H1 (cell line): ENCODE results near the gene ATG7. TPM values are rescaled to one million over a fixed set of nuclear protein-coding genes. Genes with fewer than 3 reads are reported as not detected.

ENCODE experiments used
- CTCF ChIA-PET: fragments of 300-600 bp; sonication (Branson Sonifier 250); formaldehyde crosslinking; loops from one replicate; lab custom pipeline; 2021; ENCODE audit not compliant: partially characterized antibody; lab: Charles Lee
- POLR2A ChIA-PET: fragments of 300-600 bp; sonication (Branson Sonifier 250); formaldehyde crosslinking; loops from one replicate; lab custom pipeline; 2021; ENCODE audit warnings: inconsistent platforms; ENCODE audit not compliant: partially characterized antibody; lab: Charles Lee
- DNase-seq, 2 experiments: peaks; one replicate each; pipeline versions ENCODE4 v3.0.0 to v3.0.0-alpha.2; 2010 to 2022; ENCODE audit warnings: low spot score in 2 of 2, low read depth in 1 of 2, mixed read lengths in 1 of 2
- FAIRE-seq: peaks from 2 replicates; lab custom pipeline; 2011; peaks lifted over from hg19 to GRCh38; lab: Jason Lieb, UNC
- H2AFZ ChIP-seq: 2 replicates; pipeline ENCODE4 v1.8.1; 2012; ENCODE audit warnings: low read length, inconsistent platforms
- H2AK5ac ChIP-seq: 2 replicates; pipeline ENCODE4 v1.6.1; 2013; ENCODE audit warnings: low read depth, low read length
- H2BK120ac ChIP-seq: replicated peaks from 2 replicates; pipeline ENCODE3; 2013; ENCODE audit warnings: low read depth, low read length, inconsistent platforms
- H2BK12ac ChIP-seq: 2 replicates; pipeline ENCODE4 v1.6.1; 2013; ENCODE audit warnings: low read depth, low read length
- H2BK15ac ChIP-seq: 2 replicates; pipeline ENCODE4 v1.6.1; 2013; ENCODE audit warnings: low read length
- H2BK20ac ChIP-seq: 2 replicates; pipeline ENCODE4 v1.6.1; 2013; ENCODE audit warnings: low read length
- H2BK5ac ChIP-seq: 2 replicates; pipeline ENCODE4 v1.6.1; 2013; ENCODE audit warnings: low read depth, low read length
- H3K14ac ChIP-seq: 2 replicates; pipeline ENCODE4 v1.6.1; 2013; ENCODE audit warnings: inconsistent platforms; ENCODE audit not compliant: insufficient read length
- H3K18ac ChIP-seq: 2 replicates; pipeline ENCODE4 v1.6.1; 2013; ENCODE audit warnings: low read length; ENCODE audit errors: extremely low read depth
- H3K23ac ChIP-seq: 2 replicates; pipeline ENCODE4 v1.6.1; 2013; ENCODE audit warnings: inconsistent platforms; ENCODE audit not compliant: insufficient read length
- H3K23me2 ChIP-seq: 2 replicates; pipeline ENCODE4 v1.6.1; 2013; ENCODE audit warnings: low read depth, low read length
- H3K27ac ChIP-seq: 2 replicates; pipeline ENCODE4 v1.6.1; 2011; ENCODE audit warnings: low read depth, low read length, inconsistent platforms
- H3K27me3 ChIP-seq, 4 experiments: replicated peaks in 1 of 4; 1 replicate in 1 of 4; 2 replicates in 3 of 4; pipeline versions ENCODE4 v1.6.1 to v1.8.1; 2011 to 2013; ENCODE audit warnings: low read length in 3 of 4, mild to moderate bottlenecking in 3 of 4, inconsistent platforms in 2 of 4, mixed read lengths in 2 of 4, moderate library complexity in 1 of 4; ENCODE audit not compliant: control insufficient read depth in 3 of 4, insufficient read depth in 3 of 4; ENCODE audit errors: extremely low read depth in 1 of 4
- H3K36me3 ChIP-seq, 4 experiments: 2 replicates each; pipeline versions ENCODE4 v1.6.1 to v1.8.1; 2011 to 2013; ENCODE audit warnings: mild to moderate bottlenecking in 4 of 4, low read length in 3 of 4, moderate library complexity in 2 of 4, control low read depth in 1 of 4, inconsistent platforms in 1 of 4; ENCODE audit not compliant: insufficient read depth in 4 of 4, control insufficient read depth in 2 of 4
- H3K4ac ChIP-seq: replicated peaks from 2 replicates; pipeline ENCODE3; 2013; ENCODE audit warnings: low read length, low read depth, mixed read lengths, inconsistent platforms; ENCODE audit not compliant: insufficient read length
- H3K4me1 ChIP-seq, 4 experiments: replicated peaks in 1 of 4; 1 replicate in 1 of 4; 2 replicates in 3 of 4; pipeline versions ENCODE4 v1.6.1 to v1.8.1; 2011 to 2013; ENCODE audit warnings: low read length in 3 of 4, inconsistent platforms in 2 of 4, mixed read lengths in 1 of 4; ENCODE audit not compliant: insufficient read depth in 4 of 4, control insufficient read depth in 3 of 4
- H3K4me2 ChIP-seq, 2 experiments: 2 replicates each; pipeline versions ENCODE4 v1.6.1 to v1.8.1; 2011 to 2013; ENCODE audit warnings: low read depth in 2 of 2, low read length in 2 of 2, control low read depth in 1 of 2, inconsistent platforms in 1 of 2, mild to moderate bottlenecking in 1 of 2; ENCODE audit not compliant: insufficient read depth in 1 of 2
- H3K4me3 ChIP-seq, 4 experiments: fragments of 200-600, 300-600 bp in 1 of 4; sonication (generic), shearing (Covaris generic), sonication (Bioruptor Twin) in 1 of 4; 2 replicates each; pipeline versions ENCODE4 v1.5.1 to v1.8.1; 2011 to 2016; ENCODE audit warnings: low read length in 4 of 4, low read depth in 3 of 4, control low read depth in 2 of 4, inconsistent platforms in 2 of 4, mild to moderate bottlenecking in 2 of 4, mixed read lengths in 1 of 4, moderate library complexity in 1 of 4; ENCODE audit not compliant: insufficient read depth in 2 of 4; ENCODE audit errors: extremely low read depth in 1 of 4
- H3K56ac ChIP-seq: replicated peaks from 2 replicates; pipeline ENCODE3; 2013; ENCODE audit warnings: low read depth, mild to moderate bottlenecking, mixed read lengths, low read length, inconsistent platforms; ENCODE audit not compliant: insufficient read length
- H3K79me1 ChIP-seq: 2 replicates; pipeline ENCODE4 v1.6.1; 2013; ENCODE audit warnings: low read depth, low read length, control low read depth
- H3K79me2 ChIP-seq, 2 experiments: 2 replicates each; pipeline versions ENCODE4 v1.6.1 to v1.8.1; 2012 to 2013; ENCODE audit warnings: low read length in 2 of 2, mild to moderate bottlenecking in 2 of 2, inconsistent platforms in 1 of 2; ENCODE audit not compliant: insufficient read depth in 2 of 2, control insufficient read depth in 1 of 2
- H3K9ac ChIP-seq, 4 experiments: replicated peaks in 1 of 4; 1 replicate in 1 of 4; 2 replicates in 3 of 4; pipeline versions ENCODE4 v1.6.1 to v1.8.1; 2011 to 2013; ENCODE audit warnings: low read depth in 3 of 4, low read length in 3 of 4, control low read depth in 2 of 4, mild to moderate bottlenecking in 2 of 4, moderate library complexity in 2 of 4, inconsistent platforms in 1 of 4; ENCODE audit errors: extremely low read depth in 1 of 4
- H3K9me3 ChIP-seq, 2 experiments: 2 replicates each; pipeline versions ENCODE4 v1.6.1 to v1.8.1; 2012 to 2013; ENCODE audit warnings: mild to moderate bottlenecking in 2 of 2, moderate library complexity in 2 of 2, control low read depth in 1 of 2, inconsistent platforms in 1 of 2, low read depth in 1 of 2, low read length in 1 of 2, mixed read lengths in 1 of 2; ENCODE audit not compliant: insufficient read depth in 2 of 2
- H4K20me1 ChIP-seq, 2 experiments: replicated peaks in 1 of 2; 2 replicates each; pipeline versions ENCODE3 to v1.8.1; 2011 to 2013; ENCODE audit warnings: inconsistent platforms in 2 of 2, low read length in 2 of 2, mild to moderate bottlenecking in 1 of 2; ENCODE audit not compliant: insufficient read depth in 2 of 2, control insufficient read depth in 1 of 2
- H4K5ac ChIP-seq: 2 replicates; pipeline ENCODE4 v1.6.1; 2013; ENCODE audit warnings: low read length, low read depth, mixed read lengths, inconsistent platforms; ENCODE audit not compliant: insufficient read length
- H4K8ac ChIP-seq: 2 replicates; pipeline ENCODE4 v1.8.0; 2013; ENCODE audit warnings: mild to moderate bottlenecking, moderate library complexity, low read length, inconsistent platforms; ENCODE audit not compliant: insufficient read depth; ENCODE audit errors: extremely low read depth
- H4K91ac ChIP-seq: replicated peaks from 2 replicates; pipeline ENCODE3; 2013; ENCODE audit warnings: low read length, mixed read lengths, inconsistent platforms; ENCODE audit not compliant: insufficient read length
- JUND ChIP-seq: IDR thresholded peaks from 2 replicates; pipeline ENCODE4 v1.6.1; 2011; ENCODE audit warnings: mild to moderate bottlenecking, improper control_type of control experiment, low read length
- KDM1A ChIP-seq: fragments of 200-600, 300-600 bp; sonication (generic); IDR thresholded peaks from 2 replicates; pipeline ENCODE4 v1.7.1; 2016; ENCODE audit warnings: mild to moderate bottlenecking, low read length, borderline replicate concordance
- NANOG ChIP-seq: IDR thresholded peaks from 2 replicates; pipeline ENCODE4 v1.6.1; 2011; ENCODE audit warnings: low read length, low read depth, mild to moderate bottlenecking, inconsistent platforms; ENCODE audit not compliant: insufficient read depth, poor library complexity, severe bottlenecking
- NRF1 ChIP-seq: IDR thresholded peaks from 2 replicates; pipeline ENCODE4 v1.6.1; 2011; ENCODE audit warnings: mild to moderate bottlenecking, low read depth, low read length, improper control_type of control experiment
- SIN3A ChIP-seq, 2 experiments: IDR thresholded peaks in 1 of 2; conservative IDR thresholded peaks in 1 of 2; 2 replicates each; pipeline ENCODE4 v1.6.1; 2011 to 2012; ENCODE audit warnings: low read length in 2 of 2, improper control_type of control experiment in 1 of 2, low read depth in 1 of 2, mild to moderate bottlenecking in 1 of 2
- whole genome bisulfite sequencing, 2 experiments: shearing (Covaris generic) in 1 of 2; methylation state at CpG; one replicate each; pipeline versions ENCODE4 v1.1.6 to v1.1.7; 2013 to 2015; ENCODE audit warnings: low lambda C conversion rate in 2 of 2, mixed read lengths in 2 of 2, inconsistent platforms in 1 of 2, low coverage in 1 of 2, missing lambda C conversion rate in 1 of 2; ENCODE audit not compliant: insufficient replicate concordance in 2 of 2, insufficient coverage in 1 of 2, insufficient read length in 1 of 2; ENCODE audit errors: extremely low coverage in 1 of 2, missing lambda C conversion rate in 1 of 2; 5-methylcytosine and 5-hydroxymethylcytosine counted together
- polyA plus RNA-seq, 7 experiments: library from polyadenylated mRNA; depleted of rRNA in 3 of 7; stranded (reverse) in 5 of 7; unstranded in 2 of 7; fragments of >200 nt in 5 of 7; fragments of 200-250 nt in 2 of 7; gene quantifications; 1 replicate in 5 of 7; 2 replicates in 1 of 7; 4 replicates in 1 of 7; pipeline versions ENCODE4 v1.2.1 to v1.2.3, GENCODE V29; 2011 to 2013; ENCODE audit warnings: missing spikeins in 2 of 7, mixed read lengths in 2 of 7
- total RNA-seq: library from RNA; stranded (reverse); fragmentation: NEBNext Ultra II Directional; extraction: Animal tissue kit (Norgen Biotek cat#: 25700); gene quantifications from 2 replicates; pipeline ENCODE4 v1.2.1, GENCODE V29; 2021

ATG7 gene
- total and polyA plus RNA-seq, 2 of the 8 experiments (the other 6 are each of a cell fraction or from before 2014, with no cell fraction given) = 15.0 to 19.1 TPM

- TF ChIP-seq NANOG (no peak), SIN3A (conservative IDR thresholded peaks at IDR 0.05 in 1 of 2, IDR thresholded peaks at IDR 0.05 in 1 of 2; ENCODE audit: low read depth in 1 of 2, low read length in 2 of 2) (no peak), KDM1A (no peak), JUND (no peak), NRF1 (no peak)
- Histone ChIP-seq H2AFZ (no peak overlapping the region), H3K4me3 (no peak overlapping the region), H3K56ac (no peak overlapping the region), H2BK12ac (no peak overlapping the region), H3K4ac (no peak overlapping the region), H2BK15ac (no peak overlapping the region), H2BK20ac (no peak overlapping the region), H3K14ac (no peak overlapping the region), H3K4me2 (no peak overlapping the region), H3K9ac (no peak overlapping the region), H3K79me1 (no peaks in the 10 kb centered on the region; the same call in 1 of the 2 replicates), H4K91ac (no peak overlapping the region), H3K27me3 (no peaks in the 10 kb centered on the region), H3K27ac (no peak overlapping the region), H2BK120ac (no peak overlapping the region), H4K8ac (no peak overlapping the region), H2BK5ac (no peak overlapping the region), H4K20me1 (no peaks in the 10 kb centered on the region), H3K18ac (no peak overlapping the region), H2AK5ac (no peak overlapping the region), H3K36me3 (no peaks in the 10 kb centered on the region), H3K4me1 (no peaks in the 10 kb centered on the region), H3K9me3 (no peaks in the 10 kb centered on the region), H4K5ac (no peak overlapping the region), H3K23ac (no peak overlapping the region), H3K23me2 (no peaks in the 10 kb centered on the region), H3K79me2 (no peaks in the 10 kb centered on the region)
- DNase-seq (no peak), FAIRE-seq (no peak)
- 91 to 100% methylated on average over 1 to 7 of the region's 7 CpGs for WGBS, 2 experiments
- POLR2A ChIA-PET = interaction anchor here (1.4 kb wide), 1 partner anchor 12 kb away, joined by 3 read pairs; no protein-coding TSS in a partner anchor
- CTCF ChIA-PET = interaction anchor here (1.7 kb wide), 2 partner anchors 35 to 227 kb away, joined by 4 read pairs; no protein-coding TSS in a partner anchor
Measured at GRCh38 chr3:11288786-11289637, 16.8 kb downstream of the ATG7 start.
